Endothelial cell of umbilical vein (primary cell): ENCODE measurements around the gene MPDU1. TPM values are rescaled to one million over a fixed set of nuclear protein-coding genes. Genes with fewer than 3 reads are reported as not detected.

ENCODE experiments used
- BruUV-seq: library from RNA; stranded (reverse); fragments of 400-500 nt; replicated peaks from 2 replicates; lab custom pipeline; 2021; lab: Mats Ljungman, UMichigan
- CTCF ChIA-PET: fragments of 300-600, 350-600 bp; sonication (Branson Sonifier 250); formaldehyde crosslinking; loops from one replicate; lab custom pipeline; 2021; ENCODE audit warnings: antibody characterized with exemption, inconsistent platforms; lab: Charles Lee
- POLR2A ChIA-PET: fragments of 300-600, 350-600 bp; sonication (Branson Sonifier 250); formaldehyde crosslinking; loops from one replicate; lab custom pipeline; 2021; ENCODE audit warnings: antibody characterized with exemption, inconsistent platforms; lab: Charles Lee
- DNase-seq: peaks from one replicate; pipeline ENCODE4 v3.0.0-alpha.2; 2011; ENCODE audit warnings: low read depth, low spot score
- FAIRE-seq: peaks from 2 replicates; lab custom pipeline; 2011; peaks lifted over from hg19 to GRCh38; lab: Jason Lieb, UNC
- H2AFZ ChIP-seq: 2 replicates; pipeline ENCODE4 v1.6.0; 2012; ENCODE audit warnings: low read depth, low read length, control low read depth, inconsistent platforms
- H3K27ac ChIP-seq: 2 replicates; pipeline ENCODE4 v1.5.1; 2011; ENCODE audit warnings: low read depth, mild to moderate bottlenecking, control low read depth, low read length, moderate library complexity; ENCODE audit not compliant: insufficient read depth
- H3K27me3 ChIP-seq, 2 experiments: 2 replicates each; pipeline versions ENCODE4 v1.6.0 to v1.6.1; 2011; ENCODE audit warnings: low read length in 2 of 2, mixed read lengths in 1 of 2; ENCODE audit not compliant: control insufficient read depth in 2 of 2, insufficient read depth in 2 of 2
- H3K36me3 ChIP-seq, 2 experiments: 2 replicates in 1 of 2; 3 replicates in 1 of 2; pipeline ENCODE4 v1.5.1; 2011; ENCODE audit warnings: low read length in 2 of 2, mild to moderate bottlenecking in 1 of 2, moderate library complexity in 1 of 2; ENCODE audit not compliant: control insufficient read depth in 2 of 2, insufficient read depth in 2 of 2; ENCODE audit errors: extremely low read depth in 1 of 2
- H3K4me1 ChIP-seq: 3 replicates; pipeline ENCODE4 v1.5.1; 2011; ENCODE audit warnings: mild to moderate bottlenecking, low read length; ENCODE audit not compliant: control insufficient read depth, insufficient read depth; ENCODE audit errors: extremely low read depth
- H3K4me2 ChIP-seq: 2 replicates; pipeline ENCODE4 v1.6.1; 2011; ENCODE audit warnings: low read length, control low read depth, mixed read lengths; ENCODE audit not compliant: insufficient read depth
- H3K4me3 ChIP-seq, 3 experiments: fragments of 200-600 bp in 1 of 3; sonication (generic), shearing (Covaris generic) in 1 of 3; replicated peaks in 1 of 3; 2 replicates each; pipeline ENCODE4 v1.5.1; 2011 to 2016; ENCODE audit warnings: control low read depth in 3 of 3, low read length in 3 of 3, mild to moderate bottlenecking in 2 of 3, inconsistent platforms in 1 of 3, low read depth in 1 of 3, moderate library complexity in 1 of 3; ENCODE audit not compliant: insufficient read depth in 1 of 3
- H3K79me2 ChIP-seq: 2 replicates; pipeline ENCODE4 v1.6.0; 2012; ENCODE audit warnings: low read length, inconsistent platforms; ENCODE audit not compliant: control insufficient read depth, insufficient read depth
- H3K9ac ChIP-seq: replicated peaks from 2 replicates; pipeline ENCODE3; 2011; ENCODE audit warnings: low read length, control low read depth; ENCODE audit not compliant: insufficient read depth; ENCODE audit errors: extremely low read depth
- H3K9me1 ChIP-seq: replicated peaks from 3 replicates; pipeline ENCODE4 v1.6.0; 2011; ENCODE audit warnings: mild to moderate bottlenecking, low read length; ENCODE audit not compliant: control insufficient read depth, insufficient read depth; ENCODE audit errors: extremely low read depth
- H3K9me3 ChIP-seq: replicated peaks from 2 replicates; pipeline ENCODE4 v1.5.1; 2012; ENCODE audit warnings: low read length, inconsistent platforms; ENCODE audit not compliant: control insufficient read depth, insufficient read depth
- H4K20me1 ChIP-seq: replicated peaks from 2 replicates; pipeline ENCODE3; 2011; ENCODE audit warnings: mild to moderate bottlenecking, low read length; ENCODE audit not compliant: control insufficient read depth, insufficient read depth; ENCODE audit errors: extremely low read depth
- CTCF ChIP-seq, 2 donors: IDR thresholded peaks; 1 replicate in 1 of 2; 2 replicates in 1 of 2; pipeline ENCODE4 v1.5.1; 2011; ENCODE audit warnings: low read length in 2 of 2, mild to moderate bottlenecking in 2 of 2, moderate library complexity in 2 of 2, control low read depth in 1 of 2, inconsistent platforms in 1 of 2, low read depth in 1 of 2; ENCODE audit not compliant: insufficient read depth in 1 of 2; ENCODE audit errors: extremely low read depth in 1 of 2
- EZH2 ChIP-seq: IDR thresholded peaks from 2 replicates; pipeline ENCODE4 v1.6.1; 2012; ENCODE audit warnings: borderline replicate concordance, low read depth, mild to moderate bottlenecking, moderate library complexity, low read length, inconsistent platforms; ENCODE audit not compliant: severe bottlenecking
- FOS ChIP-seq: IDR thresholded peaks from 2 replicates; pipeline ENCODE4 v1.6.1; 2011; ENCODE audit warnings: mild to moderate bottlenecking, low read length, moderate library complexity, borderline replicate concordance; ENCODE audit not compliant: insufficient read depth
- GATA2 ChIP-seq: IDR thresholded peaks from 2 replicates; pipeline ENCODE4 v1.7.0; 2011; ENCODE audit warnings: low read depth, mild to moderate bottlenecking, moderate library complexity, mixed read lengths, low read length; ENCODE audit not compliant: insufficient read length, insufficient read depth
- JUN ChIP-seq: IDR thresholded peaks from 2 replicates; pipeline ENCODE4 v1.6.1; 2011; ENCODE audit warnings: borderline replicate concordance, low read depth; ENCODE audit not compliant: insufficient read length, insufficient read depth
- MAX ChIP-seq: IDR thresholded peaks from 2 replicates; pipeline ENCODE4 v1.6.1; 2011; ENCODE audit not compliant: insufficient read depth, insufficient read length
- MYC ChIP-seq: IDR thresholded peaks from one replicate; pipeline ENCODE4 v1.6.1; 2011; ENCODE audit warnings: mild to moderate bottlenecking, low read depth, low read length
- POLR2A ChIP-seq: IDR thresholded peaks from 2 replicates; pipeline ENCODE4 v1.6.1; 2012; ENCODE audit warnings: low read depth, mild to moderate bottlenecking, control low read depth, low read length
- POLR2AphosphoS5 ChIP-seq: IDR thresholded peaks from 2 replicates; pipeline ENCODE4 v1.6.1; 2012; ENCODE audit warnings: low read depth, mild to moderate bottlenecking, control low read depth, low read length, moderate library complexity; ENCODE audit not compliant: insufficient read depth
- dilution Hi-C: fragments of 300-500 bp; cut with MboI; formaldehyde crosslinking; loops from one replicate; pipeline ENCODE4 v1.15.0; 2019; ENCODE audit warnings: low sequenced_read_pairs; ENCODE audit not compliant: extremely low pct_ligation_motif_present
- intact Hi-C: fragments of 100-400 bp; cut with micrococcal nuclease; formaldehyde crosslinking; loops from one replicate; pipeline ENCODE4 v1.10.0; 2022
- polyA plus RNA-seq, 4 experiments: library from polyadenylated mRNA; depleted of rRNA in 3 of 4; stranded (reverse) in 3 of 4; unstranded in 1 of 4; fragments of >200 nt; gene quantifications; 2 replicates each; pipeline versions ENCODE4 v1.2.1 to v1.2.3, GENCODE V29; 2011 to 2012; ENCODE audit warnings: missing spikeins in 1 of 4
- total RNA-seq: library from RNA; stranded (reverse); gene quantifications from 2 replicates; pipeline ENCODE4 v1.2.3, GENCODE V29; 2021

Gene MPDU1
- total and polyA plus RNA-seq, 2 donors (not counting 3 experiments of a cell fraction or from before 2014, with no cell fraction given) = 78.0 to 368 TPM

- FAIRE-seq (no peak), DNase-seq (no peak)
- H2AFZ ChIP-seq = no peak overlapping the region
- H3K27ac ChIP-seq = no peak overlapping the region
- H3K36me3 ChIP-seq = peaks cover 19 to 55% of the 10 kb centered on the region in 2 experiments
- H3K9me3 ChIP-seq = no peaks in the 10 kb centered on the region
- ChIA-PET POLR2A (no interaction called here), CTCF (no interaction called here)
- TF ChIP-seq CTCF (IDR thresholded peaks at IDR 0.05; ENCODE audit: extremely low read depth in 1 of 2, insufficient read depth in 1 of 2, low read depth in 1 of 2, low read length in 2 of 2) (no peak), MYC (no peak), MAX (no peak), EZH2 (no peak), POLR2A (no peak), JUN (no peak), POLR2AphosphoS5 (no peak), FOS (no peak), GATA2 (no peak)
- H3K9ac ChIP-seq = no peak overlapping the region
- intact Hi-C loops (no loop called here), dilution Hi-C loops (no loop called here)
- H3K4me3 ChIP-seq = no peak overlapping the region
- BruUV-seq = TSS peak; percentile 37
- no peaks in the 10 kb centered on the region for H3K9me1 ChIP-seq
- no peak overlapping the region for H3K4me2 ChIP-seq
- no peaks in the 10 kb centered on the region for H3K79me2 ChIP-seq
- H4K20me1 ChIP-seq = no peaks in the 10 kb centered on the region
- no peaks in the 10 kb centered on the region for H3K27me3 ChIP-seq
- H3K4me1 ChIP-seq = peaks cover 10% of the 10 kb centered on the region
Measured at GRCh38 chr17:7591596-7591995, 7.9 kb downstream of the MPDU1 start.
